ENCODE results near the gene DLX4.

GRCh38 chr17:49968405-49969133 lies 421 bp upstream of the DLX4 start:
- TF ChIP-seq ZC3H10 (CRISPR knock-in tag; IDR thresholded peaks at IDR 0.05) = no peak
- TF ChIP-seq CREB5 (CRISPR knock-in tag; IDR thresholded peaks at IDR 0.05; ENCODE audit: low read depth) = no peak
- no peak for TF ChIP-seq ZNF565 (CRISPR knock-in tag; conservative IDR thresholded peaks at IDR 0.05; ENCODE audit: low read depth)
- TF ChIP-seq CSDC2 (CRISPR knock-in tag; IDR thresholded peaks at IDR 0.05) = no peak
- no peak for TF ChIP-seq ARNTL (CRISPR knock-in tag; IDR thresholded peaks at IDR 0.05; ENCODE audit: borderline replicate concordance, low read depth)
